ENCODE data around the gene RFWD3. TPM values are rescaled to one million over a fixed set of nuclear protein-coding genes. Genes with fewer than 3 reads are reported as not detected.

The RFWD3 gene
- total RNA-seq, 1 experiment from 2014 or later, result 31.3 TPM

DNA sequence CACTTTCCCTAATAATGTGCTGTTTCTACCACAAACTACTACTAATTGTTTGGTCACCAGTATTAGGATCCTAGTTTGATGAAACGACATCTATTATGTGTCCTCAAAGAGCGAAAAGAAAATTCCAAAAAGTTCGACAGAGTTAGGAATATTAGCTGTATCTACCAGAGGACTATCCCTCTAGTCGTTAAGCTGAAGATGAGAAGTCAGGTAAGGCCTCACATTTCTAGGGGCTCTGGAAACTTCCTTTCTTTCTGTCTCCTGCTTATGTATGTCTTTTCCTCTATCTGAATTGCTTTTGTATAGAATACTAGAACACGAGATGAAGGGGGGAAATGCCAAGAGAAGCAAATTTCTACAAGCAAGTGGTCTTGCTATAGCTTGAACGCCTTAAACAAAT, 61.3 kb downstream of the RFWD3 start:
- in situ Hi-C loops (cut with HindIII; ENCODE audit: low pct_unique_long_range_greater_than_20kb, low sequenced_read_pairs), result no loop called here
- DNase-seq (ENCODE audit: low read depth, low spot score), result no peak

- no peak for DNase-seq (ENCODE audit: low read depth, low spot score)
- in situ Hi-C loops (cut with HindIII; ENCODE audit: low pct_unique_long_range_greater_than_20kb, low sequenced_read_pairs), result no loop called here
These were observed 62.8 kb downstream of the RFWD3 start for GRCh38 chr16:74603848-74604247.

DNA sequence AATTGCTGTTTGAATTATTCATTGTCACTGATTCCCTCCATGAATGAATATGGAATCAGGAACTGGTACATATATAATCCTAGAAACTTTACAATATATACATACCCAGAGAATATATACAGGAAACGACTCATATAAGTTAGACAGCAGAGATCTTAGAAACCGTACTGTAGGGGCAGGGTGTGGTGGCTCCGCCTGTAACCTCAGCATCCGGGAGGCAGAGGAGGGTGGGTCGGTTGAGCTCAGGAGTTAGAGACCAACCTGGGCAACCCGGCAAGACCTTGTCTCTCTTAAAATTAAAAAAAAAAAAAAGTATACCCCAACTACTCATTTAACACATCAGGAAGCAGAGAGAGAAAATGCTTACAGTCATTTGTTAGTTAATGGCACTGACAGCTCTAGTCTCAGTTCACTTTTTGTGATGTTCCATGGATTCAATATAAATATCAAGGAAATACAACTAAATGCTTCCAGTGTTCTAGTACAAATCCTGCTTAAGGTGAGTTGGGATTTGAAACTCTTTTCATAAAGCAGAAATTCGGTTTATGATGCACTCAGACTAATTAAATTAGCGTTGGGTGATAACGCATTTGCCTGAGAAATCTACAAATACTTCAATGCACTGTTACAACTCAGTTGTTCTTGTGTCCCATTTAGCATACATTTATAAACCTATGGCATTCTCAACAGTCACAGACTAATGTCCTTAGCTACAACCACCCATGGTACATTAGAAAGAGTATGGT, 65.4 kb downstream of the RFWD3 start:
- no peak for DNase-seq (ENCODE audit: low read depth, low spot score)
- in situ Hi-C loops (cut with HindIII; ENCODE audit: low pct_unique_long_range_greater_than_20kb, low sequenced_read_pairs), result no loop called here

DNA sequence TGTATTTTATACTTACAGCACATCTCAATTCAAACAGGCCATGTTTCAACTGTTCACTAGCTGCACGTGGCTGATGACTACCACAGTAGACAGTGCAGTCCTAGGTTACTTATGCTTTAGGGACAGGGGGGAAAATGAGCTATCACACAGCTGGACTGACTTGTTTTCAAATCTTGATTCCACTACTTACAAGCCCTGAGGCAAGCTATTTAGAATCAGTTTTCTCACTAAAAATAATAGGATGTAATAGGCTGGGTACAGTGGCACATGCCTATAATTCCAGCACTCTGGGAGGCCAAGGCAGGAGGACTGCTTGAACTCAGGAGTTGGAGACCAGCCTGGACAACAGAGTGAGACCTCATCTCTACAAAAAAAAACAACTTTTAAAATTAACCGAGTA, 70.1 kb downstream of the RFWD3 start:
- DNase-seq (ENCODE audit: low read depth, low spot score), result no peak
- in situ Hi-C loops (cut with HindIII; ENCODE audit: low pct_unique_long_range_greater_than_20kb, low sequenced_read_pairs), result no loop called here

DNA sequence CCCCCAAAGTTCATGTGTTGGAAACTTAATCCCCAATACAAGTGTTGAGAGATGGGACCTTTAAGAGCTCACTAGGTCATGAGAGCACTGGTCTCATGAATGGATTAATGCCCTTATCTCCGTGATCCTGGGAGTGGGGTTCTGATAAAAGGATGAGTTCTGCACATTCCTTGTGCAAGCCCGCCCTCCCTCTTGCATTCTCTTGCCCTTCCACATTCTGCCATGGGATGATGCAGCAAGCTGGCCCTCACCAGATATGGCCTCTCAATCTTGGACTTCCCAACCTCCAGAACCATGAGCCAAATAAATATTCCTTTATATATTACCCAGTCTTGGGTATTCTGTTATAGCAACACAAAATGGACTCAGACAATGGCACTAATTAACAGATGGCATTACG, 73.8 kb downstream of the RFWD3 start:
- no peak for DNase-seq (ENCODE audit: low read depth, low spot score)

GRCh38 chr16:74591876-74592650, 74.6 kb downstream of the RFWD3 start:
- in situ Hi-C loops (cut with HindIII; ENCODE audit: low pct_unique_long_range_greater_than_20kb, low sequenced_read_pairs), result no loop called here
- no peak for DNase-seq (ENCODE audit: low read depth, low spot score)

More for the DNA sequence above, 73.8 kb downstream of the RFWD3 start:
- in situ Hi-C loops (cut with HindIII; ENCODE audit: low pct_unique_long_range_greater_than_20kb, low sequenced_read_pairs), result no loop called here

DNA sequence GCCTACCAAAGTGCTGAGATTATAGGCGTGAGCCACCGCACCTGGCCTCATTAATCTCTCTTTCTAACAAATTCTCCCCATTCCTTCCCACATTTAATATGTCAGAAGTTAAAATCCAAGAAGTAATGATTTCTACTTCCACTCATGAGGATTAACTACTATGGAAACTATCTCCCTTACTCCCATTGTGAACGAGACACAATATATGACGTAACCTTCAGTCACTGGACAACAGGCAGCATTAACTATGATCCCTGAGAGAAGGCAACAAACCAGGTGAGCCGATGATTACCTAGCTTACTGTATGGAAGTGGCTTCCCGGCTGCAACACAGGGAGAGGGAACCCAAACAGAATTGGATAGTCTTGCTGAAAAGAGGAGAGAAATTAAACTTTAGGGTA, 79.7 kb downstream of the RFWD3 start:
- no peak for DNase-seq (ENCODE audit: low read depth, low spot score)
- in situ Hi-C loops (cut with HindIII; ENCODE audit: low pct_unique_long_range_greater_than_20kb, low sequenced_read_pairs), result no loop called here

DNA sequence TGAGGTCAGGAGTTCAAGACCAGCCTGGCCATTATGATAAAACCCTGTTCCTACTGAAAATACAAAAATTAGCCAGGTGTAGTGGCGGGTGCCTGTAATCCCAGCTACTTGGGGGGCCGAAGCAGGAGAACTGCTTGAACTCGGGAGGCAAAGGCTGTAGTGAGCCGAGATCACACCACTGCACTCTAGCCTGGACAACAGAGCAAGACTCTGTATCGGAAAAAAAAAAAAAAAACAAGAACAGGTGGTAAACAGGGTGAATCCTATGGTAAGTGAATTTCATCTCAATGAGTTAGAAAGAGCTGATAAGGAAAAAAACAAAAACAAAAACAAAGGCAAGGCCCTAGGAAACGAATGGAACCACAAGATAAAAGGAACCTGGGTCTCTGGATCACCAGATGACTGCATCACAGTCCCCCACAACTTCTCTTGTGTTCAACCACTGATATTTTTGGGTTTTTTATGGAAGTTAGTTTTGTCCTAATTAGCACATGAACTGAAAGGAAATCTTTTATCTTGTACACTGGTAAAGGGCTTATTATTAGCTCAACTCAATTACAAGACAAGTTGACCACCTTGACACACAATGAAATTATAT, 80.7 kb downstream of the RFWD3 start:
- DNase-seq (ENCODE audit: low read depth, low spot score), result no peak
- in situ Hi-C loops (cut with HindIII; ENCODE audit: low pct_unique_long_range_greater_than_20kb, low sequenced_read_pairs), result no loop called here

- in situ Hi-C loops (cut with HindIII; ENCODE audit: low pct_unique_long_range_greater_than_20kb, low sequenced_read_pairs), result no loop called here
- DNase-seq (ENCODE audit: low read depth, low spot score), result no peak
These were observed 82.6 kb downstream of the RFWD3 start for GRCh38 chr16:74583926-74584666.

GRCh38 chr16:74582970-74583369, 83.7 kb downstream of the RFWD3 start:
- no peak for DNase-seq (ENCODE audit: low read depth, low spot score)
- in situ Hi-C loops (cut with HindIII; ENCODE audit: low pct_unique_long_range_greater_than_20kb, low sequenced_read_pairs), result no loop called here

DNA sequence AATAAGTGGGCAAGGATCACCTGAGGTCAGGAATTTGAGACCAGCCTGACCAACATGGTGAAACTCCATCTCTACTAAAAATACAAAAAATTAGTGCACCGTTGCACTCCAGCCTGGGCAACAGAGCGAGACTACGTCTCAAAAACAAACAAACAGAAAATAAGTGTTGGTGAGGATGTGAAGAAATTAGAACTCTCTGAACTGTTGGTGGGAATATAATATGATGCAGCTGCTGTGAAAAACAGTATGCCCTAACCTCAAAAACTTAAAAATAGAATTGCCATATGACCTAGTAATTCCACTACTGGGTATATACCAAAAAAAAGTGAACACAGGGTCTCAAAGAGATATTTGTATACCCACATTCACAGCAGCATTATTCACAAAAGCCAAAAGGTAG, 85.8 kb downstream of the RFWD3 start:
- peak; percentile 5 for DNase-seq (ENCODE audit: low read depth, low spot score)
- in situ Hi-C loops (cut with HindIII; ENCODE audit: low pct_unique_long_range_greater_than_20kb, low sequenced_read_pairs), result no loop called here

DNA sequence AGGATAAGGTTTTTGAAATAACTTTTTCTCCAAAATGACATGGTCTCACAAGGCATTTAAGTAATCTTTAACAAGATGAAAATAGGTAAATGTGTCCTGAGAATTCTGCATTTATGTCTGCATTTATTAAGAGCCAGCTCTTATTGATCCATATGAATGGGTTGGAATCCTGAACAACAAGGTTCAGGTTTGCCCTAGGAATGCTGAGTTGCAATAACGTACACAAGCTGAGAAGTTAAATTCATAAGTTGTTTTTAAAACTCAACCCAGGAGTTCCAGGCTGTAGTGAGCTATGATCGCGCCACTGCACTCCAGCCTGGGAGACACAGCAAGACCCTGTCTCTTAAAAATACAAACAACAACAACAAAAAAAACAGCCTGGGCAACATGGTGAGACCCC, 87.8 kb downstream of the RFWD3 start:
- no peak for DNase-seq (ENCODE audit: low read depth, low spot score)
- in situ Hi-C loops (cut with HindIII; ENCODE audit: low pct_unique_long_range_greater_than_20kb, low sequenced_read_pairs), result no loop called here

DNA sequence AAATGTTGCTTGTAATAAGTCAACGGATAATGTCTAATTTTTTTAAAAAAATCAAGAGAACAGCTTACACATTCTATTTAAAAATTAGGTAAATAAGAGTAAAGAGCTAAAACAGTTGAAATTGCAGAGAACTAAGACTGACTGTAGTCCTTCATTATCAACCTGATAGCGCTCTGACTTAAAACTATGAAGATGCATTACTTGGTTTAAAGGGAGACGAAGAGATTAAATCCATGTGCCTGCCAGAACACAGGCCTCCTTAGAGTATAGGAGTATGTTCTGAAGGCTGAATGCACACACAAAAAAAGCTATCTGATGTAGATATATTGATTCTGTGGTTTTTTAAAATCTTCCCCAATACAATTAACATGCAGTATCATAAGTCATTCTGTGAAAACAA, 88.2 kb downstream of the RFWD3 start:
- no peak for DNase-seq (ENCODE audit: low read depth, low spot score)
- in situ Hi-C loops (cut with HindIII; ENCODE audit: low pct_unique_long_range_greater_than_20kb, low sequenced_read_pairs), result no loop called here

GRCh38 chr16:74577882-74578366, 88.8 kb downstream of the RFWD3 start:
- in situ Hi-C loops (cut with HindIII; ENCODE audit: low pct_unique_long_range_greater_than_20kb, low sequenced_read_pairs), result no loop called here

GRCh38 chr16:74575807-74576643, 90.7 kb downstream of the RFWD3 start:
- in situ Hi-C loops (cut with HindIII; ENCODE audit: low pct_unique_long_range_greater_than_20kb, low sequenced_read_pairs), result no loop called here
- no peak for DNase-seq (ENCODE audit: low read depth, low spot score)

More at GRCh38 chr16:74577882-74578366, 88.8 kb downstream of the RFWD3 start:
- peak; percentile 11 for DNase-seq (ENCODE audit: low read depth, low spot score)

DNA sequence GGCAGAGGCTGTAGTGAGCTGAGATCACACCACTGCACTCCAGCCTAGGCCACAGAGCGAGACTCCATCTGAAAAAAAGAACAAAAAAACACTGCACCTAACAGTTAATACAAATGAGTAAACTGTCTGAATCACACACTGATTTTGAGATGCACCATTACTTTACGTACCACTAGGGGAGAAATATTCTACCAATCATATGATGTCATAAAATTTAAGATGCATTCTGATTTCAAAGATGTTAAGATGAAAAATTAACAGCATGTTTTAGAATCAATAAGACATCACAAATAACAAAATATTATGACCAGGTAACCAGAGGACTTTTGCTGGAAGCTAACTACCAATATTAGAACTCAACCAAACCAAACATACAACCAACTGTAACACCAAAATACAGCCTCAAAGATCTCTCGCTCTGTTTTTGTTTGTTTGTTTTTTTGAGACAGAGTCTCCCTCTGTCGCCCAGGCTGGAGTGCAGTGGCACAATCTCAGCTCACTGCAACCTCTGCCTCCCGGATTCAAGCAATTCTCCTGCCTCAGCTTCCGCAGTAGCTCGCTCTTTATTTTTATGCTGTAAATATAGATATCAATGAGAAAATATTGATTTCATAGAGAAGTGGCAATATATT, 91.4 kb downstream of the RFWD3 start:
- in situ Hi-C loops (cut with HindIII; ENCODE audit: low pct_unique_long_range_greater_than_20kb, low sequenced_read_pairs), result no loop called here

GRCh38 chr16:74574146-74574545, 92.5 kb downstream of the RFWD3 start:
- in situ Hi-C loops (cut with HindIII; ENCODE audit: low pct_unique_long_range_greater_than_20kb, low sequenced_read_pairs), result no loop called here
- no peak for DNase-seq (ENCODE audit: low read depth, low spot score)

More for the DNA sequence above, 91.4 kb downstream of the RFWD3 start:
- no peak for DNase-seq (ENCODE audit: low read depth, low spot score)
